ENCODE measurements around the gene WDR6. TPM values are rescaled to one million over a fixed set of nuclear protein-coding genes. Genes with fewer than 3 reads are reported as not detected.

Gene WDR6
- total and polyA plus RNA-seq, 4 experiments from 2014 or later, result 105 to 295 (median 215) TPM

- H3K27me3 Mint-ChIP-seq, result no peaks in the 10 kb centered on the region
- no peak overlapping the region for H3K4me3 Mint-ChIP-seq
- peak in 1 of 5 donors; percentile 2 for DNase-seq
- H3K4me1 ChIP-seq (ENCODE audit: insufficient read depth, low read length), result peaks cover 2% of the 10 kb centered on the region
- CTCF ChIA-PET (ENCODE audit: partially characterized antibody), result interaction anchor here (0.7 to 1.9 kb wide), 3 partner anchors 9 to 13 kb away, joined by 3 to 6 read pairs (median 4); no protein-coding TSS in a partner anchor
- POLR2A ChIA-PET (ENCODE audit: partially characterized antibody), result interaction anchor here (1.0 to 22.1 kb wide), 3 partner anchors 12 to 20 kb away, joined by 4 to 629 read pairs (median 4); partner anchors contain the start of genes DALRD3, IMPDH2 and NDUFAF3
- H3K36me3 Mint-ChIP-seq, result peaks cover 0 to 5% of the 10 kb centered on the region in 2 donors
- H3K4me1 Mint-ChIP-seq, result peaks cover under 1 to 3% (median 1%) of the 10 kb centered on the region in 4 donors
- no peaks in the 10 kb centered on the region for H3K27me3 ChIP-seq (ENCODE audit: insufficient read depth, low read length)
- peaks cover 4% of the 10 kb centered on the region for H3K36me3 ChIP-seq (ENCODE audit: insufficient read depth, low read length)
- no peak overlapping the region for H3K27ac ChIP-seq (ENCODE audit: low read depth, low read length)
- H3K9me3 Mint-ChIP-seq, result peaks cover 0 to under 1% (median 0%) of the 10 kb centered on the region in 8 donors
- intact Hi-C loops (cut with micrococcal nuclease), result no loop called here
- no peak overlapping the region for H3K4me3 ChIP-seq (ENCODE audit: low read length in 2 of 2)
- H3K9me3 ChIP-seq (ENCODE audit: control insufficient read depth in 1 of 2, low read length in 2 of 2), result no peaks in the 10 kb centered on the region
- peak overlapping the region in 3 of 7 donors; percentile 53 to 73 (median 67) for H3K27ac Mint-ChIP-seq
Observed at GRCh38 chr3:49001155-49001554, 6.0 kb upstream of the WDR6 start.

- ChIA-PET POLR2A (ENCODE audit: partially characterized antibody) (interaction anchor here (0.9 to 22.1 kb wide), 3 partner anchors 13 to 68 kb away, joined by 3 to 629 read pairs (median 191); partner anchors contain the start of genes DALRD3, IMPDH2, NDUFAF3 and P4HTM), CTCF (ENCODE audit: partially characterized antibody) (interaction anchor here (6.4 to 10.3 kb wide), 2 partner anchors 16 to 17 kb away, joined by 136 to 173 read pairs; partner anchors contain the start of genes DALRD3, NDUFAF3 and P4HTM)
- Histone ChIP-seq H3K9me3 (ENCODE audit: control insufficient read depth in 1 of 2, low read length in 2 of 2) (no peaks in the 10 kb centered on the region), H3K36me3 (ENCODE audit: insufficient read depth, low read length) (no peaks in the 10 kb centered on the region), H3K4me3 (ENCODE audit: low read length in 2 of 2) (no peak overlapping the region), H3K27ac (ENCODE audit: low read depth, low read length) (no peak overlapping the region), H3K27me3 (ENCODE audit: insufficient read depth, low read length) (no peaks in the 10 kb centered on the region), H3K4me1 (ENCODE audit: insufficient read depth, low read length) (peaks cover 20% of the 10 kb centered on the region)
- intact Hi-C loops (cut with micrococcal nuclease), result loop anchor here (5.0 kb wide), 1 partner anchor 317 kb away; the partner anchor contains the start of gene NCKIPSD
- Mint-ChIP-seq H3K27ac (peak overlapping the region in 3 of 7 donors; percentile 61 to 68 (median 63)), H3K27me3 (no peaks in the 10 kb centered on the region), H3K9me3 (peaks cover 0 to 2% (median 0%) of the 10 kb centered on the region in 8 donors), H3K4me1 (peaks cover 16 to 31% (median 22%) of the 10 kb centered on the region in 4 donors), H3K4me3 (peak overlapping the region in 1 of 8 donors; percentile 4), H3K36me3 (peaks cover 0 to 15% of the 10 kb centered on the region in 2 donors)
- no peak for DNase-seq
Observed at GRCh38 chr3:49004352-49005302, 2.6 kb upstream of the WDR6 start.

DNA sequence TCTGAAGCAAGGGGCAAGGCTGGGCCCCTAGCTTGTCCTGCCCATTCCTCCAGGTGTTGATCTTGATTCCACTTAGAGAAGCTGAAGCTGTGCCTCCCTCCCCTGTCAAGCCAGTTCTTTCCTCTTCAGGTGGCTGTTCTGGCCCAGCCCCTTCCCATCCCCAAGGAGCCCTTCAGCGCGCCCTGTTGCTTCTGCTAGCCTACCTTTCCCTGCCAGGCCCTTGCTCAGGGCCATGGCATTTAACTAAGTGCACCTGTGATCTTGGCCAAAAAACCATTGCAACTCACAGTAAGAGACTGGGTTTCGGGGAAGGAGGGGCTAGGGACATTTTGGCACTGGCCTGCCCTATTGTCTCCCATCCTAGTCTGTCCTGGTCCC, 1.9 kb upstream of the WDR6 start:
- CTCF ChIA-PET (ENCODE audit: partially characterized antibody), result interaction anchor here (6.4 to 10.3 kb wide), 2 partner anchors 15 to 17 kb away, joined by 136 to 173 read pairs; partner anchors contain the start of genes DALRD3, NDUFAF3 and P4HTM
- H3K4me3 Mint-ChIP-seq, result peak overlapping the region in 1 of 8 donors; percentile 15
- peak overlapping the region in 2 of 7 donors; percentile 61 to 63 for H3K27ac Mint-ChIP-seq
- Histone ChIP-seq H3K36me3 (ENCODE audit: insufficient read depth, low read length) (no peaks in the 10 kb centered on the region), H3K4me1 (ENCODE audit: insufficient read depth, low read length) (peaks cover 20% of the 10 kb centered on the region), H3K9me3 (ENCODE audit: control insufficient read depth in 1 of 2, low read length in 2 of 2) (no peaks in the 10 kb centered on the region), H3K27ac (ENCODE audit: low read depth, low read length) (no peak overlapping the region), H3K27me3 (ENCODE audit: insufficient read depth, low read length) (no peaks in the 10 kb centered on the region), H3K4me3 (ENCODE audit: low read length in 2 of 2) (no peak overlapping the region)
- intact Hi-C loops (cut with micrococcal nuclease), result loop anchor here (5.0 kb wide), 1 partner anchor 318 kb away; the partner anchor contains the start of gene NCKIPSD
- H3K4me1 Mint-ChIP-seq, result peaks cover 15 to 31% (median 22%) of the 10 kb centered on the region in 4 donors
- peaks cover 0 to 2% (median 0%) of the 10 kb centered on the region in 8 donors for H3K9me3 Mint-ChIP-seq
- peak in 1 of 5 donors; percentile 22 for DNase-seq
- POLR2A ChIA-PET (ENCODE audit: partially characterized antibody), result interaction anchor here (0.9 to 22.1 kb wide), 3 partner anchors 14 to 67 kb away, joined by 3 to 629 read pairs (median 191); partner anchors contain the start of genes DALRD3, IMPDH2, NDUFAF3 and P4HTM
- H3K36me3 Mint-ChIP-seq, result peaks cover 0 to 13% of the 10 kb centered on the region in 2 donors
- no peaks in the 10 kb centered on the region for H3K27me3 Mint-ChIP-seq

DNA sequence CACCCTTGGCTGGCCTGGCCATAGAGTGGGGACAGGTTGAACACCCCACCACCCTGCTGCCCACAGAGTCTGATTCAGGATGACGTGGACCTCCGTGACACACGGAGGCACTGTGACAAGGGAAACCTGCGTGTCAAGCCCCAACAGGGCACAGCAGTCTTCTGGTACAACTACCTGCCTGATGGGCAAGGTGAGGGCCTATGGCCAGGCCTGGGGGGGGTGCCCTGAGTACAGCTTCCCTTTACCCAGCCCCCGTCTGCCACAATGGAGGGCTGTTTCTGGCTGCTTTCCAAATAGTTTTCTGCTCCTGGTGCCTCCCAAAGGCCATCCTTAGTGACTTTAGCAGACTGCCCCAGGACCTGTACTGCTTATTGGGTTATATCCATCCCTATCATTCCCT, 1.2 kb upstream of the WDR6 start:
- no peaks in the 10 kb centered on the region for H3K36me3 ChIP-seq (ENCODE audit: insufficient read depth, low read length)
- ChIA-PET CTCF (ENCODE audit: partially characterized antibody) (interaction anchor here (0.5 to 10.3 kb wide), 3 partner anchors 15 to 264 kb away, joined by 3 to 173 read pairs (median 136); partner anchors contain the start of genes DALRD3, NDUFAF3 and P4HTM), POLR2A (ENCODE audit: partially characterized antibody) (interaction anchor here (3.2 to 22.1 kb wide), 3 partner anchors 15 to 88 kb away, joined by 69 to 629 read pairs (median 191); partner anchors contain the start of genes DALRD3, IMPDH2, NDUFAF3 and P4HTM)
- H3K27me3 ChIP-seq (ENCODE audit: insufficient read depth, low read length), result no peaks in the 10 kb centered on the region
- DNase-seq, result peak in 1 of 5 donors; percentile 22
- Mint-ChIP-seq H3K4me1 (peaks cover 15 to 31% (median 22%) of the 10 kb centered on the region in 4 donors), H3K4me3 (peak overlapping the region; percentile 93 to 99 (median 98)), H3K36me3 (peaks cover 0 to 13% of the 10 kb centered on the region in 2 donors), H3K27ac (peak overlapping the region in 6 of 7 donors; percentile 78 to 99 (median 99)), H3K27me3 (no peaks in the 10 kb centered on the region), H3K9me3 (peaks cover 0 to 2% (median 0%) of the 10 kb centered on the region in 8 donors)
- H3K4me1 ChIP-seq (ENCODE audit: insufficient read depth, low read length), result peaks cover 20% of the 10 kb centered on the region
- peak overlapping the region; percentile 87 for H3K27ac ChIP-seq (ENCODE audit: low read depth, low read length)
- H3K9me3 ChIP-seq (ENCODE audit: control insufficient read depth in 1 of 2, low read length in 2 of 2), result no peaks in the 10 kb centered on the region
- intact Hi-C loops (cut with micrococcal nuclease), result loop anchor here (5.0 kb wide), 1 partner anchor 319 kb away; the partner anchor contains the start of gene NCKIPSD
- peak overlapping the region in 1 of 2 donors; percentile 97 for H3K4me3 ChIP-seq (ENCODE audit: low read length in 2 of 2)

GRCh38 chr3:49006408-49007067, 653 bp upstream of the WDR6 start:
- peaks cover 20% of the 10 kb centered on the region for H3K4me1 ChIP-seq (ENCODE audit: insufficient read depth, low read length)
- H3K9me3 Mint-ChIP-seq, result peaks cover 0 to 2% (median 0%) of the 10 kb centered on the region in 8 donors
- ChIA-PET CTCF (ENCODE audit: partially characterized antibody) (interaction anchor here (0.5 to 10.3 kb wide), 19 partner anchors 11 to 443 kb away, joined by 3 to 173 read pairs (median 4); partner anchors contain the start of genes DALRD3, IMPDH2, NDUFAF3 and P4HTM), POLR2A (ENCODE audit: partially characterized antibody) (interaction anchor here (0.7 to 22.1 kb wide), 19 partner anchors 9 to 1594 kb away, joined by 3 to 629 read pairs (median 6); partner anchors contain the start of genes DAG1, DALRD3, IMPDH2 and IP6K2)
- no peaks in the 10 kb centered on the region for H3K9me3 ChIP-seq (ENCODE audit: control insufficient read depth in 1 of 2, low read length in 2 of 2)
- peak overlapping the region; percentile 95 to 100 (median 99) for H3K27ac Mint-ChIP-seq
- H3K27ac ChIP-seq (ENCODE audit: low read depth, low read length), result peak overlapping the region; percentile 87
- no peaks in the 10 kb centered on the region for H3K27me3 Mint-ChIP-seq
- peak in 3 of 5 donors; percentile 26 to 61 (median 31) for DNase-seq
- peak overlapping the region; percentile 52 to 97 for H3K4me3 ChIP-seq (ENCODE audit: low read length in 2 of 2)
- peaks cover 3% of the 10 kb centered on the region for H3K36me3 ChIP-seq (ENCODE audit: insufficient read depth, low read length)
- peak overlapping the region; percentile 93 to 99 (median 98) for H3K4me3 Mint-ChIP-seq
- no peaks in the 10 kb centered on the region for H3K27me3 ChIP-seq (ENCODE audit: insufficient read depth, low read length)
- H3K4me1 Mint-ChIP-seq, result peaks cover 15 to 31% (median 22%) of the 10 kb centered on the region in 4 donors
- H3K36me3 Mint-ChIP-seq, result peaks cover 0 to 17% of the 10 kb centered on the region in 2 donors
- intact Hi-C loops (cut with micrococcal nuclease), result loop anchor here (1.0 to 5.0 kb wide), 5 partner anchors 15 to 319 kb away; partner anchors contain the start of genes IMPDH2, NCKIPSD, P4HTM and QRICH1
